Heart left ventricle (tissue), 13 donors: Measurements from ENCODE around the gene FAAP24.

ENCODE experiments used
- CTCF ChIP-seq, 12 donors: fragments of 200-600 bp; sonication (generic) in 4 of 12; IDR thresholded peaks; one replicate each; pipeline versions ENCODE4 v1.5.0 to v1.8.0; 2018 to 2022; ENCODE audit warnings: antibody characterized with exemption in 12 of 12, mild to moderate bottlenecking in 5 of 12
- POLR2A ChIP-seq, 2 donors: fragments of 450-650 bp; IDR thresholded peaks; one replicate each; pipeline ENCODE4 v1.6.1; 2017; ENCODE audit warnings: antibody characterized with exemption in 2 of 2, mild to moderate bottlenecking in 2 of 2, moderate library complexity in 2 of 2
- donor health status: ischemic (EF 13 %, LVEDD 7.1; RV severe dilation, severe dysfunction).
- donor health status: DM: no; HTN: yes; CAD: no.
- donor health status: DM: no; HTN: no; CAD: no.
- donor health status: ischemic (EF 25% LVEDD 6.9; RV normal size, moderate dysfunction).
- donor health status: ischemic (EF 25% LVEDD 5.7; RV mildly dilated, moderate dysfunction).
- donor health status: ischemic (EF 35%, LVEDD 5.7; RV mildly dilated, moderate dysfunction).
- donor health status: nonischemic (EF 11% LVEDD 7.7; RV severe dilation, severe dysfunction).
- donor health status: DM: yes; HTN: yes; CAD: no.
- donor health status: PGD.
- donor health status: ischemic (EF 29% LVEDD 5.4; RV normal size, mild dysfunction).
- donor health status: nonischemic (EF 23%, LVEDD 6.1; RV moderate dilation, normal function).

- no peak for TF ChIP-seq CTCF (IDR thresholded peaks at IDR 0.05)
- no peak for TF ChIP-seq POLR2A (IDR thresholded peaks at IDR 0.05)
Measured at GRCh38 chr19:32997716-32998355, 25.8 kb downstream of the FAAP24 start.
